GM23338 (cell line): ENCODE data around the gene ANO6.

Experiments used
- CTCF ChIP-seq, 2 experiments: fragments of 200-600 bp in 1 of 2; sonication (generic) in 1 of 2; conservative IDR thresholded peaks; 2 replicates each; pipeline versions ENCODE4 v1.5.1 to v1.6.1; 2016 to 2017; ENCODE audit warnings: antibody characterized with exemption in 2 of 2, low read depth in 2 of 2, mild to moderate bottlenecking in 2 of 2, moderate library complexity in 1 of 2
- EZH2 ChIP-seq: fragments of 200-600 bp; sonication (generic); IDR thresholded peaks from one replicate; pipeline ENCODE4 v1.8.0; 2017; ENCODE audit warnings: antibody characterized with exemption, mild to moderate bottlenecking, low read depth; ENCODE audit not compliant: unreplicated experiment
- EZH2phosphoT487 ChIP-seq: fragments of 200-600 bp; sonication (generic); IDR thresholded peaks from one replicate; pipeline ENCODE4 v1.8.1; 2018; ENCODE audit warnings: antibody characterized with exemption; ENCODE audit not compliant: unreplicated experiment
- REST ChIP-seq: IDR thresholded peaks from one replicate; pipeline ENCODE4 v1.6.1; 2018; ENCODE audit warnings: antibody characterized with exemption; ENCODE audit not compliant: unreplicated experiment

- TF ChIP-seq EZH2 (no peak), CTCF (conservative IDR thresholded peaks at IDR 0.05; ENCODE audit: low read depth in 2 of 2) (no peak), REST (no peak), EZH2phosphoT487 (no peak)
These were observed 113.8 kb downstream of the ANO6 start for GRCh38 chr12:45329702-45330101.
